ENCODE results near the gene RGL1. TPM values are rescaled to one million over a fixed set of nuclear protein-coding genes. Genes with fewer than 3 reads are reported as not detected.

The RGL1 gene
- total RNA-seq, 1 experiment from 2014 or later: 8.1 TPM

DNA sequence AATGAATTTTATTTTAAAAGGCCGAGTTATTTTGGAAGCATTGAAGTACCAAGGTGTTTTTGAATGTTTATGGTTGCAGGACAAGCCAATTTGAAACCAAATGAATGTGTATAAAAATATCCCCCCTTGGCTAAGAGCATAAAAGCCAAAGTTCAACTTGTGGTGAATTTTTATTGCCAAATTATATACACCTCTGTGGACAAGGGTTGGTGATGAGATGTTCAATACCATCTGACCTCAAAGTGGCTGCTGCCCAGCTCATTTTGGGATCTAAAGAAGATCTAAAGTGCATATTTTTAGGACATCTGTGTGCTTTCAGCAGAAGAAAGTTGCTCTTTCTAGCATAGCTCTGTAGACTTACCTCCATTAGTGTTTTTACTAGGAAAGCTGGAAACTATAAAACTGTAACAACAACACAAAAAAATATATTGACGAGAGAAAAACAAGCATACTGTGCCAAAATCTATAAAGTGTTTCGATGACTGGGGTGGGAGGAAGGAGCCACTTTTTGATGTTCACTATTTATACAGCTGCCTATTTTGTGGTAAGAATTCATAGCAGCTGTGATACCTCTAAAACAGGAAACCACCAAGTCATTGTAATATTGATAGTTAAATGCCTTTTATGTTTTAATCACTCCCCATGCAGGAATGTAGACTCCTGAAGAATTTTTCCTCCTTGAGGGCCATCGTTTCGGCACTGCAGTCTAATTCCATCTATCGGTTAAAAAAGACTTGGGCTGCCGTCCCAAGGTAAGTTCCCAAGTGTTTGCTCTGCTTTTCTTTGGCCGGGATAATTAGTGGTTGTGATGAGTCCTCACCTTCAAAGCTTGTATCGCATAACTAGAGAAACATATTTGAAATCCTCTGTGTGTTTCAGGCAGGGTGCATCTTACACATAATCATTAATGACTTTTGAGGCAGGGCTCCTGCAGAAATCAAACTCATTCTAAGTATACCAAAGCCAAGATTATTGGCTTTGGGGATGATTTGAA, 83.2 kb downstream of the RGL1 start:
- no peak for DNase-seq (ENCODE audit: low read depth)

DNA sequence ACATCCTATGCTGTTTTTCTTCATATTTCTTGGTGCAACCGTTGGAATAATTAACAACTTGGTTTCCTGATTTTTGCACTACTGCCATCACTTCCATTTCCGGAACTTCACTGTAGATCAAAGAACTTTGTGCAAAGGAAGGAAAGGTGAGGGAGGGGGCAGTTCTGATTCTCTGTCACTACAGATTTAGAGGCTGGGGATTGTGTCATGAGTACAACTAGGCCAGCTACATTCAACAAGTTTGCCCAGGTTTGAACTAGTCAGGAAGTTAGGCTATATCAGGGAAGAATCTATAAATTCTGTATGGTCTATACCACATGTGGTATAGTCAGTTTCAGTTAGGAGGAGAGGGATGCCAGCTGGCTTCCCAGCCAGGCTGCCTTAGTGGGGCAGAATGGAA, 84.2 kb downstream of the RGL1 start:
- DNase-seq (ENCODE audit: low read depth): no peak

DNA sequence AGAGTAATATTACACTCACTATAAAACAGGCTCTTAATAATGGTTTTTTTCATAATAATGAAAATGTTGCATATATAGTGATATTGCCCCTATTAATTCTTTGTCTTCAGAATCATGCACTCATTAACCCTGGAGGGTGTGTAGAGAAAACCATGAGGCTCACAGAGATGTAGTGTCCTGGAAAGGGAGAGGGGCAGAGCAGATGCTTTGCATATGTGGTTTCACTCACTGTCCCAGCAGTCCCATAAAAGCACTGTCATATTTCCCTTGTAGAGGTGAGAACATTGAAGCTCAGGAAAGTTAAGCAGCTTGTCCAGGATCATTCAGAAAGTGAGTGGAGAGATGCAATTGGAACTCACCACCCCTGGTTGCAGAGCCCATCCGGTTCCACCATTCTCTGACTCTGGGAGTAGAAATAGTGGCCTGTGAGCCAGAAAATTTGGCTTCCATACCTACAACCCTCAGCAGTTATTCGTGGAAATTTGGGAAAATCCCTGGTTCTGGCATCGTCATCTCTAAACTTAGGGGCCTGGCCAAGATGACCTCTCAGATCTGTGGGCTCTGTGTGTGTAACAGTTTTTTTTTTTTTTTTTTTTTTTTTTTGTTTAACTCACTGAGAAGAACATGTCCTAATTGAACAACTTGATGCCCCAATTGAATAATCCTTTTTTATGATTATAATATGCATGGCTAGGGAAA, 86.4 kb downstream of the RGL1 start:
- no peak for DNase-seq (ENCODE audit: low read depth)

DNA sequence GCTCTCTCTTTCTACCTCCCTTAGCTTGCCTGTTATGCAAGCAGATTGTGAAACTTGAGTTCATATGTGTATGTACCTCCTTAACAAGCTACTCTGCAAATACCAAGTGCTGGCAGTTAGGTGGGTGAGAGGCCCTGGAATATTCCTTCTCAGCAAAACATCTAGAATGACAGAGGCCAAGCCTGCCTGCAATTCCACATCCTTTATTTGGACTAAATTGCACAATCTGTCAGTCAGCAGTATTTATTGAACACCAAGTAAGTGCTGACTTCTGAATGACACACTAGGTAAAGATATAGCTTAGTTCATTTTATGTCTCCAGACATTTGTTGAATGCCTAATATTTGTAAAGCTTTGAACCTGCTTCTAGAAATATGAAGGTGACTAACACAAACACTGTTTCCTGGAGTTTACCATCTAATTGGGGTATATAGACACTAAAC, 87.5 kb downstream of the RGL1 start:
- no peak for DNase-seq (ENCODE audit: low read depth)

DNA sequence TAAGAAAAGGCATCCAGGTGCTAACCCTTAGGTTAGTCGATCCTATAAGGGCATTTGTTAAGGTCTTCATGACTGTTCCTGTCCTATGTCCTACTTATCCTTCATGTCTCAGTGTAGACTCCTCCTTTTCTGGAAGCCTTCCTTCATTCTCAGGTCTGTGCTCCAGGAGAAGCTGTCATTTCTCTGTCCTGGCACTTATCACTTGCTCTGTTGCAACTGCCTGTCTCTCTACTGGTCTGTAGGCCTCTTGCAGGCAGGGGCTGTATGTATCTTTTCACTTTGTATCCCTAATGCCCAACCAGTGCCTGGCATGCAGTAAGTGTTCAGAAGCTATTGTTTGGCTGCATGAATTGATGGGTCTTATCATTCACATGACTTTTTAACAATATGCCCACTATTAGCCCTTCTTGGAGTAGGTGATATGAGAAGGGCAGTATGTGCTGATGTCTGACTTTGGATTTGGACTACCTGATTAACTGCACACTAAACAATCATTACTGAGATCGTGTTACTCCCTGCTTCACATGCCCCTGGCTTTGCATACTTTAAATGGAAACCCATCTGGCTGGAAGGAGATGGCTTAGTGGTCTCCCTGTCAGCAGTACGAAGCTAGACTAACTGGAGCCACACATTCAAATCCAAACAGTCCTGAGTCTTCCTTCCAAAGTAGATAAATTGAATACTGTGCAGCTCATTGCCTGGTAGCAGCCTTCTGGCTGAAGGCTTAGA, 88.8 kb downstream of the RGL1 start:
- no peak for DNase-seq (ENCODE audit: low read depth)

DNA sequence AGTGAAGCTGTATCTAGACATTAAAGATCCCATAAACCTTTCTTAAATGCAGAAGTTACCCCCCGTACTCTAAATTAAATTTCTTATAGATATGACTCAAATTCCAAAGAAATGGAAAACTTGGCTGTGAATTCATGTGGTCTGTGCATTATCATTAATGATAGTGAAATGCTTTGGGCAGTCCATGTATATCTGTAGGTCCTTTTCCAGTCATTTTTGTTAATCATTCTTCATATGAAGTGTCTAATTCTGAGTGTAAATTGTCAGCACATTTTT, 89.3 kb downstream of the RGL1 start:
- no peak for DNase-seq (ENCODE audit: low read depth)

DNA sequence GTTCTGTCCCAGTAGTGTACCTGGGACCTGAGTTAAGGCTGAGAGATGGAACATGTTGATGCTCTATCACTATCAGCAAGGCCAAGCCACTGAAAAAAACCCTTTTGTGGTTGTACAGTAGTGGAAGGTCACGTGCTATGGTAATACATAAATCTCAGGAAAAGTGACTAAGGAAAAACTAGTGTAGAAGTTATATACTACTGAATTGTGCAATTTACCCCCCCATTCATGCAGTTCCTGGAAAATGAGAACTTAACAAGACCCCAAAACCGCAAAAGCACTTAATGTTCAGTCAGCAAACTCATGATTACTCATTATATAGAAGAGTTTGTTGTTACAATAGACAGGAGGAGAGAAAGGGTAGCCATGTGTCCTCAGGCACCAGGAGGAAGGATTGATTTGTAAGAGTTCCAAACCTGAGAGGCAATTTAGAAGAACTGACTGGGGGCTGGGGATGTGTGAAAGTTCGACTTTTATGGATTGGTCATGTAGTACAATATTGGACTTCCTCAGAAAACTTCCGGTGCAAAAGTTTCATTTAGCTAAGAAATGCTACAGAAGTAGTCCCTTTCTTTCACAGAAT, 91.6 kb downstream of the RGL1 start:
- DNase-seq (ENCODE audit: low read depth): peak; percentile 65

DNA sequence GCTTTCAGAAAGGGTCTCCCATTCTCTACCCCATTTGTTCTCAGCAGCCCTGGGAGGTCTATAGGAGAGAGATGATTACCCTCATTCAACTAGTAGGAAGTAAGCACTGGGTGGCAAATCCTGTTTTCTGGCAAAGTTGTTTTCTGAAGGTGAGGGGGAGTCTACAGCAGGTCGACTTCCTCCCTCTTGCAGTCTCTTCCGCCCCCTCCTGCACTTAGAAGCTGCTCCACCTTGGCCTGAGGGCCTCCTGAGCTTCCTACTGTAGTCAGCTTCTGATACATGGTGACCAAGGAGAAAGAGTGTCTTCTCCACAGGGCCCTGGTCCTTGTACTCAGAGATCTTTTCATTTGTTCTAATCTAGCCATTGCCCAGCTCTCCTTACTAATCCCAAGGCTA, 93.1 kb downstream of the RGL1 start:
- DNase-seq (ENCODE audit: low read depth): no peak

DNA sequence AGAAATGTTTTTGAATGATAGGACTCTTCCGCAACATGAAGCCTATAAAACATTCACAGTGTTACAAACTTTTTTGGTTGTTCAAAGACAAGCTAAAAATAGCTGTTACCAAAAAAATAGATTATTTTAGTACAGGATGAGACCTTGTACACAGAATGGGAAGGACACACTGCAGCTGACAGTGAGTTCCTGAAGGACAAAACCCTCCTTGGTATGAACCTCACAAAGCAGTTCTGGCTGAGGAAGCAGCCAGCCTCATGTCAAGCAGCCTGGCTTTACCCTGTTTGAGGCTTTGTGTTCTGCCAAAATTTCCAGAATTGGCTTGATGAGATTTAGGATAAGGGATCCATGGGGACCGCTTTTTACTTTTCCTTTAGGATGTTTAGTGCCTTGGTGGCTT, 93.7 kb downstream of the RGL1 start:
- no peak for DNase-seq (ENCODE audit: low read depth)

DNA sequence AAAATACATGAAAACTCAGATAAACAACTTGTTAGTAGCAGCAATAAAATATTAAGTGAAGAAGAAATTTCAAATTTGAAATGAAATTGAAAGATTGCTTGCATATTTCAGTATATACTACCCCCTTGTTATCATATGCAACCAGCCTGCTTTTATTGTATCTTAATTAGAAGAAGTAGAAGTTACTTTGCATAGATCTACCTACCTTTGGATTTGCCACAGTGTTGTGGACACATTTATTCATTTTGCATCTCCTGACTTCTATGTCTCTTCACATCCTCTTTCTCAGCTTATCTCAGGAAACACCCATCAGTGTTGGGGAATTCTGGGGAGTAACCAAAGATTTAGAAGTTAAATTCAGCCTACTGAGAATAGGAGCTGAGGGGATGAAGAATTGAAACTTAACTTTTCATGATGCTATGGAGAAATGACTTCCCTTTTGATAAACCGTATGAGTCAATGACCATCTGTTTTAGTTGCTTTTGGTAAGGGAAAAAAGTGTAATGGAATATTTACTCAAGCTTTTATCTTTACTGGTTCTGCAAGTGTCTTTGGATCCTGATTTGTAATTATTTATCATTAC, 96.9 kb downstream of the RGL1 start:
- DNase-seq (ENCODE audit: low read depth): no peak

DNA sequence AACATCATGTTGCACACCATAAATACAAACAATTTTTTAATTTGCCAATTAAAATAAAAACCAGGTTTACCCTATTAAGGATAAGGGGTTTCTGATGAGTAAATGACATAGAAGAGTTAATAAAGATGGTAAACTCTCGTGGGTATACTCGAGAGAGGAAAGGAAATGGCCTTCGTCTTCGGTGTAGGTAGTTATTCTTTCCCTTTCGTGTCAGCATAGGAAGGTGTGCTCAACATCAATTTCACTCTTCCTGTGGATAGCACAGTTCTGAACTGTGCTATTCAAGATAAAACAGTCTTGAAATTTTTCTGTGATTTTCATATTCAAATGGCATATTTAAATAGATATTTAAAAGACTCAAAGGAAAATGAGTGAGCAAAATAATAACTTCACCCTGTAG, 98.2 kb downstream of the RGL1 start:
- no peak for DNase-seq (ENCODE audit: low read depth)

DNA sequence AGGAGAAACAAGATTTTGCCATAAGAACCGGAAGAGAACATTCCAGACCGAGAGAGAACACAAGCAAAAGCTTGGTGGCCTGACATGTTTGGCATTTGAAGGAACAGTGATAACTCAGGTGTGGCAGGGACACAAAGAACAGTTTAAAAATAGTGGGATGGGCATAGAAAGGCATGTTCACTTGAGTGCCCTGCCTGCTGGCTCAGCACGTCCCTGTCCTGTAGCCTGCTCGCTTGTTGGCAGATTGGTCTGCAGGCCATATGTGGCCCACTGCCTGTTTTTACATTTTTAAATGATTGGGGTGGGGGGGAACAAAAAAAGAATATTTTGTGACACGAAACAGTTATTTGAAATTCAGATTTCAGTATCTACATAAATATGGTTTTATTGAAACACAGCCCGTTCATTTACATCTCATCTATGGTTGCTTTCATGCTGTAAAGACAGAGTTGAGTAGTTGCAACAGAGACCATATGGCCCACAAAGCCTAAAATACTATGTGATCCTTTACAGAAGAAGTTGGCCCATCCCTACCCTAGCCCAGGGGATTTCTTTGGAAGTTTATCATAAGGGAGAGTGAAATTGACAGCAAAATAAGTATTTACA, 100.7 kb downstream of the RGL1 start:
- no peak for DNase-seq (ENCODE audit: low read depth)

DNA sequence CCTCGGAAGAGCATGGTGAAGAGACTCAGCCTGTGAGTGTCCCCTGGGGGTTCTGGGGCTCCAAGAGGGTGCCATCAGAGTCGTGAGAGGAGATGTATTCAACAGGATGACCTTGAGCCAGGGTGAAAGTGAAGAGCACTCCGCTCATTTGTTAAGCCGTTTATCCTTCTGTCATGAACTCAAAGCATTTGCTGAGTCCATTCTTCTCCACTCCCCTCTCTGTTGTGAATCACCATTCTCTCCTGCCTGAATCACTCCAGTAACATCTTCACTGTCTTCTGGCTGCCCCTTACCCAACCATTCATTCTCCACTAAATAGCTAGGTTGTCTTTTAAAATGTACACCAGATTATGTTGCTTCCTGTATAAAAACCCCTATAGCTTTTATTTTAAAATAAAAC, 102.2 kb downstream of the RGL1 start:
- no peak for DNase-seq (ENCODE audit: low read depth)

DNA sequence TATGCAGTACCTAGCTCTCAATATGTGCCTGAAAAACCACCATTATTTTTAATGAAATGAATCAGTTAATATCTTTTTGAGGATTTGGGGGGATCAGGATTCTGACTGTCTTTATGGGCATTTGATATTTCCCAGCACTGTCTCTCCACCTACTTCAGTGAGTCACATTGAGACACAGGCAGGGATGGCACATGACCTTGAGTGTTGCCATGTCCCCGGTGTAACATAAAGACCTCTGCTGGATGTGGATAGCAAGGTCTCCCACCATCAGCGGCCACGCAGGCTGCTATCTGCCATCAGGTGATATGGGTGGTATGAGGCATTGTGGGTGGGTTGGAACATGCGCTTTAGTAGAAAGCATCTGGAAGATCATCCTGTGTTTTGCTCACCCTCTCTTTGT, 103.2 kb downstream of the RGL1 start:
- DNase-seq (ENCODE audit: low read depth): no peak

DNA sequence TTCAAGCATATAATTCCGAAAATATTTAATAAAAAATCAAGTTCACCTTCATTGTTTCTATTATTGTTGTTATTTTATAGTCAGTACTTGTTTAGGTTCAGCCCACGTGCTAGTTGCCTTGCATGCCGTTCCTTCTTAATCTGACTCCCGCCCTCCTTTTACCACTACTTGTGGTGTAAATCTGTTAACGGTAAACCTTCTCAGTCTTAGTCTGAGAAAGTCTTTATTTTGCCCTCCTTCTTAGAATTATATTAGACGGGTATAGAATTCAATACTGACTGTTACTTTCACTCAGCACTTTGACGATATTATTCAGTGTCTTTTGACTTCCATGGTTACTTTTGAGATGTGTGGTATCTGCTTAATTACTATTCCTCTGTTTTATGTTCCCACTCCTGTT, 104.8 kb downstream of the RGL1 start:
- DNase-seq (ENCODE audit: low read depth): no peak

DNA sequence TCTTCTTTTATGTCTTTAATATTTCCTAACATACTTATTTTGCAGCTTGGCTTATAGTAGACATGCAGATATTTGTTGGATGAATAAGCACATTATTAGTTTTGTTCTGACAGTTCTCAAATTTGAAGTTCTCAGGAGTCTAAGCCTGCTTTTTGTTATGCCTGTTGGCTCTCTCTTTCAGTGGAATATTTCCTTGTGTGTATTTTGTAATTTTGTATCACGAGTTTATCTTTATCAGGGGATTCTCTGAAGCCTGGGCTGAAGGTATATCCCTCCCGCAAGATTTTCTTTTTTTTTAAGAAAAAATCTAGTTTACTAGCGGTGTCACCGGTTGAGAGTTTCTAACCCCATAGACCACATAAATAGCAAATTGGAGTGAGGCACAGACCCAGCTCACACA, 105.9 kb downstream of the RGL1 start:
- no peak for DNase-seq (ENCODE audit: low read depth)

DNA sequence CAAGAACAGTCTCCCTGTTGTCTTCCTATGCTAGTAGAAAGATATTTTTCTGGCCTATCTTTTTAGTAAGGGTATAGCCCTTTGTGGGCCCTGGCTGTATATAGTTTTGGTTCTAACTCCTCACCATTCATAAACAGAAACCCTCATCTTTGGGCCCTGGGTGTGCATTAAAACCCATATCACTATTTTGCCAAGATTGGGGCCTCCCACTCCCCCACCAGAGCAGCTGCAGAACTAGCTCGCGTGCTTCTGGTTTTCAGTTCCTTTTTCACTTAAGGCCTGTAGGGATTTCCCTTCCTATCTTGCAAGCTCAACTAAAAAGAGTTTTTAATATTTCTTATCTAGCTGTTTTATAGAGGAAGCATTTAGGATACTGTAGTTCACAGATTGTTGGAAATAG, 106.4 kb downstream of the RGL1 start:
- no peak for DNase-seq (ENCODE audit: low read depth)

DNA sequence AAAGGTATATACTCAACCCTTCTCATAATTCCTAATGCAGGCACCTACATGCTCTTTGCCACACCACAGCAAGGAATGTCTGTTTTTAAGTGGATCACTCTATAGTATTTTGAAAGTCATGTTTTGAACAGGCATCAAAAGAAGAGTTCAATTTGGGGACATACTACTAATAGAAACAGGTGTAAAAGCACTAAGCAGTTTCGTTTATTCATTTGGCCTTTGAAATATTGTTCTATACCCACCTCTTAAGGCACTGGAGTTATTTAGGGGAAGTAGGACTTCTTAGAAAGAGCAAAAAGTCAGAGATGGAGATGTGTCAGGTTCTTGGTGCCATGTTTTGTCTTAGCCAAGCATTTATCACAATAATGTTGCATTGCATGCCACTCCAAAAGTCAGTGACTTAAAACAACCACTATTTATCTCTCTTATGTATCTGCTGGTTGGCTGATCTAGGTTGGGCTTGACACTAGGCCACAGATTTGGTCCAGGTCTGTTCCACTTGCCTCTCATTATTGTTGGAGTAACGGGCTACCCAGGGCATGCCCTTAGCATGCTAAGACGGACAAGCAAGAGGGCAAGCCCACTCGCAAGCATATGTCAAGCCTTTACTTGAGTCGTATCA, 107.5 kb downstream of the RGL1 start:
- no peak for DNase-seq (ENCODE audit: low read depth)

DNA sequence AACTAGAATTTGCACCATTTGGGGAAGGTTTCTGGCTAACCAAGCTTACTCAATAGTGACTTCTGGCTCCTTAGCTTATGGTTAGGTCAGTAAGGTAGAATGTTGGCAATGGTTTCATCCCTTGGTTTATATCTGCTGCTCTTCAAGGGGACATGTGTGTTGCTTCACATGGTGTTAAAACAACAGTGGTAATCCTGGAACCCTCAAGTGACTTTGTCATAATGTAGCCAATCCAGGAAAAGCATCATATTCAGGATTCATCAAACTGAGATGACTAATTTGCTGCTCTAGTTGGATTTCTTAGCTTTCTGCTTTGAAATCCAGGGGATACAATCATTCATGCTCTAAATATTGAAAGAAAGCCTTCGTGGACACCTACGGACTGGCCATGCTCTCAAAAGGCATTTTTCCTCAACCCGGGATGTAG, 108.7 kb downstream of the RGL1 start:
- no peak for DNase-seq (ENCODE audit: low read depth)

DNA sequence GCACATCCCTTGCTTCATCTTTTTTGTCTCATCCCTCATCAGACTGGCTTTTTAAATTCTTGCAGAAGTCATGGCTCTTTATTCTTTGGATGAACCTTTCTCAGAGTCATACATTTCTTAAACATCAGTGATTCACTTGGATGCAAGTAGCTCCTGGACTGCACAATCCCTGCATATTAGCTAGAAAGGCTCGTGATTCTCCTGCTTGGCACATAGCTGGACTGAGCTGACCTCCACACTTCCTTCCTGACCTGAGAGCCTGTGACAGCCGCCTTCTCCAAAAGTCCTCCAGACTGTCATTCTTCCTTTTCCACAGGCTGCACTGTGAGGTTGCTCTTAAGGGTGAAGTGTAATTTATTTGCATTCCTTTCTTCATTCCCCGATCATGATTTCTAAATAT, 109.4 kb downstream of the RGL1 start:
- DNase-seq (ENCODE audit: low read depth): no peak

DNA sequence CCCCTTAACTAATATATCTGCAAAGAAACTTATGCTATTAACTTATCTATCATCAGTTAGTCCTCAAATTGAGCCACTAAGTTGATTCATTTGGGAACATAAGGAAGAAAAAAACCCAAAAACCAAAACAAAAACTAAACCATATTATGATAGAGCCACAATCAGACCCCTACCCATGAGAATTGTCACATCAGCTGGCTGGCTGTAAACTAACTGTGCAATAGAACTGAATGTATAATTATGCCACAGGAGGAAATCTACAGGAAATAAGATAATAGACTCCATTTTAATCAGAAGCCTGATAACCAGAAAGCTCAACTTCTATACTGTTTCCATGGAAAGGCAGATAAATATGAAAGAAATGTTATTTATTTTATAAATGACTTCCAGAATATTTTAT, 110.0 kb downstream of the RGL1 start:
- DNase-seq (ENCODE audit: low read depth): no peak
